ENCODE data around the gene LRRFIP1.

The LRRFIP1 gene

GRCh38 chr2:237642038-237642734 is 14.8 kb downstream of the LRRFIP1 start:
- no peak for DNase-seq

DNA sequence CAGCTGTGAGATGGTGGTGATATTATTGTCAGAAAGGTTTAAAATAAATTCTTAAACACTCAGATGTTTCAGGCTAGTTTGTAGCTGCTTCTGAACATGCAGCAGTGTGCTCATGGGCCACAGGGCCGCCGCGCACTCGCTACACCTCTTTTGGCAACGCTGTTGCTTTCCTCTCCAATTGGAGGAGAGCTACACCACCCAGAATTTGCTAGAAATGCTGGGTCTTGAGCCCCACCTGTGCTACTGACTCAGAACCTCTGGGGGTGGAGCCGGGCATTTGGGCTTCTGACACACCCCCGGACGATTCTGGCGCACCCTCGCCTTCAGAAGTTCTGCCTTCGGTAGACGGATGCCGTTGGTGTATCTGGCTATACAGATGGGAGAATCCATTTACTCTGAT is 15.7 kb downstream of the LRRFIP1 start:
- DNase-seq, result no peak

DNA sequence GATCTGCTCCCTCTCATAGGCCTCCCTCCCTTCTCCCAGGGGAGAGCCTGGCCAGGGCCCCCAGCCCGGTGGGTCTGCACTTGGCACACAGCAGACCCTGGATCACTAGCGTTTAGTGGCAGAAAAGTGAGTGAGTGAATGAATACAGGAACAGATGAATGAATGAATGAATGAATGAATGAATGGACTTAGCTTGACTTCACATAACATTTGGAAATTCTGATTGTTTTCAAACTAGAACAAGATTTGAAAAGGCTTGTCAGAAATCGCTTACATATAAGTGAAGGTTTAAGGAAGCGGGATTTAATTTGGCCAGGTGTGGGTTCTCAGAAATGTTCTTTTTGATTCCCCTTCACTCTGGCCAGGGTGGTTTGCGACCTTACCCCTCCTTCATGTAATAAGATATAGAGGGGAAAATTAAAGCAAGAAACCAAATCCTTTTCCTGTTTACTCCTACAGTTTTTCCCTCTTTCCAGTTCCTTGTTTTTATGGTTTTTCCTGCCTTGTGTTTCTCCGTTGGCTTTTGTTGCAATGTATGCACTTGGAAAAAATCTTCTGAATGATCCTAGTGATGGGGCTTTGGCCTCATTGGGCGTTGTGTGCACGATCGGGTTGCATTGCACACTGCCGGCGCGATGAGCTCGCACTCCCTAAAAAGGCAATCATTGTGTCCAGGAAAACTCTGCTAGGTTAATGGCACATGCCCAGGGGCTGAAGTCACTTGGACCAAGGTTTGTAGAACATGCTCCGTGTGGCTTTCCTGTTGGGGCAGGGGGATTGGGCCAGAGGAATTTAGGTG is 16.4 kb downstream of the LRRFIP1 start:
- DNase-seq, result no peak

DNA sequence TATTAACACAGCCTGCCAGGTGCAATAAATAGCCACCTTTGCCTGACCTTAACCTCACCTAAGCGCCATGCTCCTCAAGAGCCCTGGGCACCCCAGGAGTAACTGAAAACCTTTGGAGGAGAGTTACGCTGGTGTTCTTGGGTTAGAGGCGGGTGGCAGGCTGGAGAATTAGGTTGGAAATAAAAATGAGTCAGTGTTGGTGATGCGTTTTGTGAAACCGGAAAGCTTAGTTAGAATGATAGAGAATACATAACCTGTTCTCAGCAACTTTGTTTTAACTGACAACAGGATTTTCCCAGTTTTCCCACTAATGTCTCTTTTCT is 17.0 kb downstream of the LRRFIP1 start:
- DNase-seq, result no peak

- DNase-seq, result no peak
Observed at GRCh38 chr2:237645261-237645660, 17.9 kb downstream of the LRRFIP1 start.

DNA sequence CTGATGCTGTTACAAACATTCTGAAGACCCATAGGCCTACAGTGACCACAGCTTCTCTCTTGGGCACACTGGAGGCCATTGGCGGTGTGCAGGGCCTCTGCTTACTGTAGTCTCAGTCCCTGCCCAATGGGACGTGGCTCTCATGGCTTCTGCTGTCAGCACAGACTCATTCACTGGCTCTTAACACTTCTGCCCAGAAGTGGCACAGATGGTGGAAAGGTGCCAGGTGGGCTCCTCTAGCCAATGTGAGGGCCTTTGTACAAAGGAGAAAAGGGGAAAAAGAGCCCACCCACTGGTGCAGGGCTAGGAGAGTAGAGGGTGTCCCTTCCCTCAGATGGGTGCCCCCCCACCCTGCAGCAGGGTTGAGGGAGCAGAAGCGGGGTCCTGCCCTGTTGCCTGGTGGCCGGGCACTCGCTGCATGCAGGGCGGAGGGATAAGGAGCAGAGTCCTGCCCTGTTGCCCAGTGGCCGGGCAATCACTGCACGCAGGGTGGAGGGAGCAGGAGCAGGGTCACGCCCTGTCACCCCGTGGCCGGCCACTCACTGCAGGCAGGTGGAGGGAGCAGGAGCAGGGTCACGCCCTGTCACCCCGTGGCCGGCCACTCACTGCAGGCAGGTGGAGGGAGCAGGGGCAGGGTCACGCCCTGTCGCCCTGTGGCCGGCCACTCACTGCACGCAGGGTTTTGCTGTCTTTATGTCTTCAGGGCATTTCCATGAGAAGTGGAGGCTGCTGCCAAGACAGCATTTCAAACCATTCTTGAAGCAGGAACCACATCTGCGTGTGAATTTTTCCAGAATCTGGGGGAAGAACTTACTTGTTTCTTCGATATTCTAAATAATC is 20.0 kb downstream of the LRRFIP1 start:
- DNase-seq, result no peak

GRCh38 chr2:237648016-237648381 is 20.6 kb downstream of the LRRFIP1 start:
- no peak for DNase-seq

GRCh38 chr2:237649541-237650454 is 22.4 kb downstream of the LRRFIP1 start:
- DNase-seq, result no peak

- DNase-seq, result no peak
Observed at GRCh38 chr2:237650455-237650850, 23.1 kb downstream of the LRRFIP1 start.

GRCh38 chr2:237651761-237652160 is 24.4 kb downstream of the LRRFIP1 start:
- no peak for DNase-seq

DNA sequence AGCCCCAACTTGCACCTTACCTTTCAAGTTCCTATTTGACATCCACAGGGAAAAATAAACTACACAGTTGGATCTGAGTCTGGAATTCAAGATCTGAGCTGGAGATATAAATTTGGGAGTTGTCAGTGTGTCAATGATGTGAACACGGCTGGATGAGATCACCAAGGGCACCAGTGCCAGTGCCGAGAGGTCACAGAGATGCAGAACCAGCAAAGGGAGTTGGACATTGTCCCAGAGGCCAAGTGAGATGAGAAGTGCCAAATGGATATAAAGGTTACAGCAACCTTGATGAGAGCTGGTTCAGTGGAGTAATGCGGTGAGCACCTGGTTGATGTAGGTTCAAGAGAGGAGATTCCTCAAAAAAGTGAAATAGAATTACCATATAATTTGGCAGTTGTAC is 24.8 kb downstream of the LRRFIP1 start:
- DNase-seq, result no peak

- DNase-seq, result no peak
Observed at GRCh38 chr2:237652854-237653253, 25.5 kb downstream of the LRRFIP1 start.

GRCh38 chr2:237653776-237654558 is 26.6 kb downstream of the LRRFIP1 start:
- no peak for DNase-seq

DNA sequence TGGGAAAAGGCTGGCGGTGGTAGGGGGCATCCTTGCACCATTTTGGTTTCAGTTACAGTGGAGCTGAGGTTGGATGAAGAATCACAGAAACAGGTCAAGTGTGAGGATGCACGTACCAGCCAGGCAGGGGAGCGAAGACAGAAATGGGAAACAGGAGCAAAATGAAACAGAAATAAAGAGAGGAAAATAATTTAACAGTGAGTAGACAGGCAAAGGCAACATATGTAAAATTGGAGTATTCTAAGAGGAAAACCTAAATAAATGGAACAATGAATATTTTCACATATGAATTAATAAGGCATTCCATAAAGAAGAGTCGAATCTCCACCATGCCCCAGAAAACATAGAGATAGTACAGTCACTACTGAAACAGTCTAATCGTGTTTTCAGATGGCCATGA is 29.7 kb downstream of the LRRFIP1 start:
- DNase-seq, result no peak

- DNase-seq, result no peak
Observed at GRCh38 chr2:237660381-237660900, 33.1 kb downstream of the LRRFIP1 start.

GRCh38 chr2:237661270-237661669 is 33.9 kb downstream of the LRRFIP1 start:
- DNase-seq, result no peak

DNA sequence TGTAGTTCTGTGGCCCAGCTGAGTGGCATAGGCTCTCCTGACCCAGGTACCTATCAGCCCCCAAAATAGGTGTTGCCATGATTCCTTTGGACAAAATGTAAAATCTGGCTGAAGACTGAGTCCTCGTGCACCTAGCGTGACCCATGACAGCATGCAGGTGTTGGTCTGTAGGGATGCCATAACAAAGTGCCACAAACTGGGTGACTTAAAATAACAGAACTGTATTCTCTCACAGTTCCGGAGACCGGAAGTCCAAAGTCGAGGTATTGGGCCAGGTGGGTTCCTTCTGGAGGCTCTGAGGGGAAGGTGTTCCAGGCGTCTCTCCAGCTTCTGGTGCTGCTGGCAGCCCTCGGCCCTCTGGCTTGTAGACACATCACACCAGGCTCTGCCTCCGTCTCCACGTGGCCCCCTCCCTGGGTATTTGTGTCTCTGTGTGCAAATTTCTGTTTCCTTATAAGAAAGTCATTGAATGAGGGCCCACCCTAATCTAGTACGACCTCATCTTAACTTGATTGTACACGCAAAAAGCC is 34.5 kb downstream of the LRRFIP1 start:
- DNase-seq, result no peak

DNA sequence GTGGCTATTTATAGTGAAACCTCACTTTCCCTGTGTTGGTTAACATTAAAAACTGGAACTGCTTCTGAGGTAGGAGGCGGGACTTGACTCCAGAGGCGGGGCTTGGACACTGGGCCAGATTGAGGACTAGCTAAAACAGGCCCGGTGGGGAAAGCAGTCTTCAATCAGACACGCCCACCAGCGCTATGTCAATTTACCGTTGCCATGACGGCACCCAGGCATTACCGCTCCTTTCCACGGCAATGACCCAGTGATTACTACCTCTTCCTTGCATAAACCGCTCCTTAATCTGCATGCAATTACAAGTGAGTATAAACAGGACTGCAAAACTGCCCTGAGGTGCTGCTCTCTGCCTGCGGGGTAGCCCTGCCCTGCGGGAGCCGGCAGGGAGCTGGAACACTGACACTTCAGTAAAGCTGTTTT is 35.3 kb downstream of the LRRFIP1 start:
- peak; percentile 49 for DNase-seq

DNA sequence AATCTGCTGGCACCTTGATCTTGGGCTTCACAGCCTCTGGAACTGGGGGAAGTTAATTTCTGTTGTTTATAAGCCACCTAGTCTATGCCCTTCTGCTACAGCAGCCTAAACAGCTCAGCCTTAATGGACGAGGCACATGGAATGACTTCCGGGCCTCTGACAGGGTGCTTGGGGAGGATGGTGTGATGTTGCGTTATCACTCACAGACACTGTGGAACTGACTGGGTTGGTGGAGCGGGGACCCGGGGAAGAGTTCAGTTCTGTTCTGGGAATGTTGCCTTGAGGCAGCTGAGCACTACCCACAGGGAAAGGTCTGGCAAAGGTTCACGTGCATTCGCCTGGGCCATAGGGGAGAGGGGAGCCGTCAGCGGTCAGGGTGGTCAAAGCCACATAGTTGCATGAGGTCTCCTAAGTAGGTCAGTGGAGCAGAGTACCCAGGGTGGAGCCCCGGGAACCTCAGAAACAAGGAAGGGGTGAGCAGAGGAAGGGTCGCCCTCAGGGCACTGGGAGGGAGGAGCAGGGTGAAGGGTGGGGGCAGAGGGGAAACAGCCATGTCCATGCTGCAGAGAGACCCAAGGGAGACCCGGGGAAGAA is 36.2 kb downstream of the LRRFIP1 start:
- DNase-seq, result no peak

GRCh38 chr2:237664151-237664550 is 36.8 kb downstream of the LRRFIP1 start:
- DNase-seq, result no peak

GRCh38 chr2:237665713-237666143 is 38.3 kb downstream of the LRRFIP1 start:
- DNase-seq, result no peak

Data from CD4-positive, alpha-beta T cell treated with Interleukin-17A for 4 hours (primary cell).